ENCODE results near the gene C9orf153. TPM values are rescaled to one million over a fixed set of nuclear protein-coding genes. Genes with fewer than 3 reads are reported as not detected.
A peak's percentile ranks its signal among the peaks of the same experiment; 100 is the strongest.

The C9orf153 gene
- total RNA-seq, 1 experiment from 2014 or later: 1.9 TPM

GRCh38 chr9:86281593-86282076, 22.2 kb upstream of the C9orf153 start:
- H3K4me2 ChIP-seq (ENCODE audit: low read length): peak overlapping the region; percentile 92
- peaks cover 30% of the 10 kb centered on the region for H4K20me1 ChIP-seq (ENCODE audit: low read length)
- DNase-seq (peak; percentile 3), ATAC-seq (peak; percentile 11; the same call in 1 of the 2 replicates)
- no peaks in the 10 kb centered on the region for H3K36me3 ChIP-seq (ENCODE audit: low read depth, low read length)
- intact Hi-C loops (cut with micrococcal nuclease): loop anchor here (1.0 kb wide), 1 partner anchor 73 kb away; the partner anchor contains the start of gene TUT7
- peaks cover 13% of the 10 kb centered on the region for H3K4me1 ChIP-seq (ENCODE audit: insufficient read depth, low read length)
- TF ChIP-seq EZH2phosphoT487 (IDR thresholded peaks at IDR 0.05; ENCODE audit: borderline replicate concordance, low read length): no peak
- no peak for TF ChIP-seq CTCF (conservative IDR thresholded peaks at IDR 0.05; ENCODE audit: low read depth, low read length)
- TF ChIP-seq EZH2 (IDR thresholded peaks at IDR 0.05; ENCODE audit: low read length, unreplicated experiment): no peak
- ChIA-PET POLR2A (ENCODE audit: unreplicated experiment) (no interaction called here), CTCF (no interaction called here)
- H3K9me3 ChIP-seq (ENCODE audit: low read length): no peaks in the 10 kb centered on the region
- peak overlapping the region; percentile 94 for H3K4me3 ChIP-seq (ENCODE audit: low read length)
- H3K9me2 ChIP-seq (replicated peaks; ENCODE audit: low read length): no peaks in the 10 kb centered on the region
- no peaks in the 10 kb centered on the region for H3F3A ChIP-seq (ENCODE audit: low read length, unreplicated experiment)
- H2AFZ ChIP-seq (ENCODE audit: low read length): peak overlapping the region; percentile 78
- no TSS peak for BruUV-seq (replicated peaks)
- H3K9ac ChIP-seq (ENCODE audit: low read length): peak overlapping the region; percentile 94
- peak overlapping the region; percentile 81 for H3K27ac ChIP-seq (ENCODE audit: low read length)
- H3K79me2 ChIP-seq (ENCODE audit: low read length): peaks cover 54% of the 10 kb centered on the region
- no peaks in the 10 kb centered on the region for H3K27me3 ChIP-seq (ENCODE audit: low read length)

- Histone ChIP-seq H3K79me2 (ENCODE audit: low read length) (peaks cover 63% of the 10 kb centered on the region), H3F3A (ENCODE audit: low read length, unreplicated experiment) (no peaks in the 10 kb centered on the region), H3K4me3 (ENCODE audit: low read length) (peak overlapping the region; percentile 94), H3K27ac (ENCODE audit: low read length) (no peak overlapping the region), H4K20me1 (ENCODE audit: low read length) (peaks cover 30% of the 10 kb centered on the region), H3K27me3 (ENCODE audit: low read length) (no peaks in the 10 kb centered on the region), H3K4me2 (ENCODE audit: low read length) (peak overlapping the region; percentile 92), H2AFZ (ENCODE audit: low read length) (no peak overlapping the region), H3K36me3 (ENCODE audit: low read depth, low read length) (no peaks in the 10 kb centered on the region), H3K9me3 (ENCODE audit: low read length) (no peaks in the 10 kb centered on the region), H3K9me2 (replicated peaks; ENCODE audit: low read length) (no peaks in the 10 kb centered on the region), H3K9ac (ENCODE audit: low read length) (no peak overlapping the region), H3K4me1 (ENCODE audit: insufficient read depth, low read length) (peaks cover 13% of the 10 kb centered on the region)
- ATAC-seq (no peak), DNase-seq (no peak)
- POLR2A ChIA-PET (ENCODE audit: unreplicated experiment): no interaction called here
- CTCF ChIA-PET: no interaction called here
- no peak for TF ChIP-seq CTCF (conservative IDR thresholded peaks at IDR 0.05; ENCODE audit: low read depth, low read length)
- intact Hi-C loops (cut with micrococcal nuclease): no loop called here
- BruUV-seq (replicated peaks): no TSS peak
Observed at GRCh38 chr9:86280580-86280979, 21.1 kb upstream of the C9orf153 start.

GRCh38 chr9:86279839-86280238, 20.4 kb upstream of the C9orf153 start:
- Histone ChIP-seq H3F3A (ENCODE audit: low read length, unreplicated experiment) (no peaks in the 10 kb centered on the region), H3K4me1 (ENCODE audit: insufficient read depth, low read length) (peaks cover 13% of the 10 kb centered on the region), H3K27ac (ENCODE audit: low read length) (no peak overlapping the region), H3K4me3 (ENCODE audit: low read length) (no peak overlapping the region), H4K20me1 (ENCODE audit: low read length) (peaks cover 33% of the 10 kb centered on the region), H3K27me3 (ENCODE audit: low read length) (no peaks in the 10 kb centered on the region), H3K9me3 (ENCODE audit: low read length) (no peaks in the 10 kb centered on the region), H3K79me2 (ENCODE audit: low read length) (peaks cover 70% of the 10 kb centered on the region), H3K4me2 (ENCODE audit: low read length) (peak overlapping the region; percentile 26; the same call in 1 of the 2 replicates), H3K9me2 (replicated peaks; ENCODE audit: low read length) (no peaks in the 10 kb centered on the region), H3K9ac (ENCODE audit: low read length) (no peak overlapping the region), H3K36me3 (ENCODE audit: low read depth, low read length) (no peaks in the 10 kb centered on the region), H2AFZ (ENCODE audit: low read length) (no peak overlapping the region)
- DNase-seq (no peak), ATAC-seq (no peak)
- ChIA-PET POLR2A (ENCODE audit: unreplicated experiment) (no interaction called here), CTCF (no interaction called here)
- TF ChIP-seq EZH2 (IDR thresholded peaks at IDR 0.05; ENCODE audit: low read length, unreplicated experiment): no peak
- no peak for TF ChIP-seq EZH2phosphoT487 (IDR thresholded peaks at IDR 0.05; ENCODE audit: borderline replicate concordance, low read length)
- TF ChIP-seq CTCF (conservative IDR thresholded peaks at IDR 0.05; ENCODE audit: low read depth, low read length): no peak
- intact Hi-C loops (cut with micrococcal nuclease): no loop called here
- no TSS peak for BruUV-seq (replicated peaks)

Data from PC-3 (cell line).